ENCODE results near the gene STEEP1. TPM values are rescaled to one million over a fixed set of nuclear protein-coding genes. Genes with fewer than 3 reads are reported as not detected.
A peak's percentile ranks its signal among the peaks of the same experiment; 100 is the strongest.

Gene STEEP1
- polyA plus RNA-seq, 1 donor from 2014 or later: 63.0 TPM

- Histone ChIP-seq H3F3A (ENCODE audit: insufficient read depth, low read length, poor library complexity, severe bottlenecking) (no peaks in the 10 kb centered on the region), H3K79me2 (replicated peaks; ENCODE audit: insufficient read depth, low read length) (peaks cover 33% of the 10 kb centered on the region), H3K4me2 (ENCODE audit: low read length) (no peak within 1 kb of the TSS), H3K27me3 (ENCODE audit: insufficient read depth, low read depth, low read length) (no peaks in the 10 kb centered on the region), H3K4me3 (ENCODE audit: low read length) (peak within 1 kb of the TSS; percentile 78), H3K9ac (ENCODE audit: low read length) (peak within 1 kb of the TSS; percentile 92), H2AFZ (ENCODE audit: low read depth, low read length) (peak within 1 kb of the TSS; percentile 38), H3K27ac (ENCODE audit: low read length) (peak within 1 kb of the TSS; percentile 90), H3K9me2 (ENCODE audit: insufficient read depth, low read length) (no peaks in the 10 kb centered on the region), H4K20me1 (ENCODE audit: insufficient read depth) (no peaks in the 10 kb centered on the region), H3K9me3 (ENCODE audit: low read length) (no peaks in the 10 kb centered on the region), H3K36me3 (ENCODE audit: insufficient read depth, low read length) (no peaks in the 10 kb centered on the region)
- TF ChIP-seq EP300 (conservative IDR thresholded peaks at IDR 0.05; ENCODE audit: poor library complexity, severe bottlenecking) (no peak), POLR2AphosphoS5 (IDR thresholded peaks at IDR 0.05) (peak; percentile 95), TAF1 (IDR thresholded peaks at IDR 0.05; ENCODE audit: low read depth) (peak; percentile 1)
These were observed 41.2 kb upstream of the STEEP1 start, which contains the start of gene NKRF for GRCh38 chrX:119606280-119607017. TSS of gene NKRF (minus strand) at chrX:119606424.

GRCh38 chrX:119605464-119606279 is 40.5 kb upstream of the STEEP1 start:
- H3K4me2 ChIP-seq (ENCODE audit: low read length): no peak overlapping the region
- no peaks in the 10 kb centered on the region for H3K36me3 ChIP-seq (ENCODE audit: insufficient read depth, low read length)
- peak overlapping the region; percentile 38 for H2AFZ ChIP-seq (ENCODE audit: low read depth, low read length)
- H3K9ac ChIP-seq (ENCODE audit: low read length): peak overlapping the region; percentile 92
- H3K27ac ChIP-seq (ENCODE audit: low read length): peak overlapping the region; percentile 90
- H3K27me3 ChIP-seq (ENCODE audit: insufficient read depth, low read depth, low read length): no peaks in the 10 kb centered on the region
- TF ChIP-seq EP300 (conservative IDR thresholded peaks at IDR 0.05; ENCODE audit: poor library complexity, severe bottlenecking): no peak
- TF ChIP-seq REST (IDR thresholded peaks at IDR 0.05; ENCODE audit: borderline replicate concordance): no peak
- TF ChIP-seq TAF1 (IDR thresholded peaks at IDR 0.05; ENCODE audit: low read depth): peak; percentile 21
- no peak for TF ChIP-seq CTCF (IDR thresholded peaks at IDR 0.05; ENCODE audit: poor library complexity, severe bottlenecking)
- peak; percentile 81 for TF ChIP-seq MXI1 (conservative IDR thresholded peaks at IDR 0.05; ENCODE audit: poor library complexity, severe bottlenecking)
- TF ChIP-seq POLR2AphosphoS5 (IDR thresholded peaks at IDR 0.05): no peak
- peak overlapping the region; percentile 78 for H3K4me3 ChIP-seq (ENCODE audit: low read length)
- H3F3A ChIP-seq (ENCODE audit: insufficient read depth, low read length, poor library complexity, severe bottlenecking): no peaks in the 10 kb centered on the region
- H3K9me3 ChIP-seq (ENCODE audit: low read length): no peaks in the 10 kb centered on the region
- no peaks in the 10 kb centered on the region for H3K9me2 ChIP-seq (ENCODE audit: insufficient read depth, low read length)
- H3K79me2 ChIP-seq (replicated peaks; ENCODE audit: insufficient read depth, low read length): peaks cover 33% of the 10 kb centered on the region
- no peaks in the 10 kb centered on the region for H4K20me1 ChIP-seq (ENCODE audit: insufficient read depth)
